ENCODE results near the gene ATL3. TPM values are rescaled to one million over a fixed set of nuclear protein-coding genes. Genes with fewer than 3 reads are reported as not detected.

The ATL3 gene
- total and polyA plus RNA-seq, 8 donors: 6.1 to 40.7 (median 26.7) TPM

- no peaks in the 10 kb centered on the region for H3K4me1 ChIP-seq
- intact Hi-C loops (cut with DNase I): no loop called here
- H3K36me3 ChIP-seq: peaks cover 0 to 3% (median 0%) of the 10 kb centered on the region in 3 donors
- H3K4me3 ChIP-seq: no peak overlapping the region
- no peak for FAIRE-seq
- no peak for DNase-seq
- peak; percentile 46 to 78 (median 73) for ATAC-seq
- H3K9me3 ChIP-seq: no peaks in the 10 kb centered on the region
- WGBS, 2 donors: 67 to 68% methylated on average over 4 of the region's 4 CpGs
- TF ChIP-seq CTCF (IDR thresholded peaks at IDR 0.05): peak in 2 of 4 donors; percentile 18 to 25
- H3K27me3 ChIP-seq: no peaks in the 10 kb centered on the region
- H3K27ac ChIP-seq: no peak overlapping the region
Observed at GRCh38 chr11:63592975-63593395, 78.2 kb downstream of the ATL3 start.

GRCh38 chr11:63590024-63590788, 81.0 kb downstream of the ATL3 start:
- 91 to 92% methylated on average over 18 of the region's 18 CpGs for WGBS, 2 donors
- no peak for TF ChIP-seq CTCF (IDR thresholded peaks at IDR 0.05)
- Histone ChIP-seq H3K4me1 (peaks cover 0 to 6% (median 0%) of the 10 kb centered on the region in 3 donors), H3K9me3 (no peaks in the 10 kb centered on the region), H3K36me3 (peaks cover 0 to 3% (median 0%) of the 10 kb centered on the region in 3 donors), H3K4me3 (no peak overlapping the region), H3K27me3 (no peaks in the 10 kb centered on the region), H3K27ac (no peak overlapping the region)
- ATAC-seq (no peak), FAIRE-seq (no peak), DNase-seq (no peak)
- intact Hi-C loops (cut with DNase I): no loop called here

GRCh38 chr11:63589000-63589399, 82.2 kb downstream of the ATL3 start:
- FAIRE-seq (no peak), ATAC-seq (no peak), DNase-seq (no peak)
- H3K27ac ChIP-seq: no peak overlapping the region
- no peaks in the 10 kb centered on the region for H3K9me3 ChIP-seq
- H3K36me3 ChIP-seq: peaks cover 0 to 3% (median 0%) of the 10 kb centered on the region in 3 donors
- WGBS, 2 donors: 56 to 64% methylated on average over 3 of the region's 3 CpGs
- H3K27me3 ChIP-seq: no peaks in the 10 kb centered on the region
- H3K4me1 ChIP-seq: peaks cover 0 to 6% (median 0%) of the 10 kb centered on the region in 3 donors
- TF ChIP-seq CTCF (IDR thresholded peaks at IDR 0.05): no peak
- no peak overlapping the region for H3K4me3 ChIP-seq
- intact Hi-C loops (cut with DNase I): loop anchor here in 1 of 3 donors (10.0 kb wide), 1 partner anchor 56 kb away; no protein-coding TSS in a partner anchor

- H3K36me3 ChIP-seq: no peaks in the 10 kb centered on the region
- ATAC-seq (peak in 1 of 4 donors; percentile 52), DNase-seq (no peak), FAIRE-seq (no peak)
- 72 to 78% methylated on average over 6 of the region's 6 CpGs for WGBS, 2 donors
- TF ChIP-seq CTCF (IDR thresholded peaks at IDR 0.05): no peak
- H3K4me1 ChIP-seq: peaks cover 0 to 11% (median 6%) of the 10 kb centered on the region in 3 donors
- H3K4me3 ChIP-seq: no peak overlapping the region
- intact Hi-C loops (cut with DNase I): loop anchor here in 1 of 3 donors (10.0 kb wide), 1 partner anchor 58 kb away; no protein-coding TSS in a partner anchor
- H3K9me3 ChIP-seq: no peaks in the 10 kb centered on the region
- H3K27me3 ChIP-seq: no peaks in the 10 kb centered on the region
- no peak overlapping the region for H3K27ac ChIP-seq
Observed at GRCh38 chr11:63586451-63587166, 84.6 kb downstream of the ATL3 start.
